GM19351 (cell line): ENCODE measurements around the gene SHISA9.

Source experiments
- ATAC-seq: cut with Tn5 transposase; IDR thresholded peaks from one replicate; pipeline ENCODE4 v1.9.1; 2021; ENCODE audit warnings: mild to moderate bottlenecking, moderate library complexity; ENCODE audit not compliant: unreplicated experiment

Gene SHISA9

DNA sequence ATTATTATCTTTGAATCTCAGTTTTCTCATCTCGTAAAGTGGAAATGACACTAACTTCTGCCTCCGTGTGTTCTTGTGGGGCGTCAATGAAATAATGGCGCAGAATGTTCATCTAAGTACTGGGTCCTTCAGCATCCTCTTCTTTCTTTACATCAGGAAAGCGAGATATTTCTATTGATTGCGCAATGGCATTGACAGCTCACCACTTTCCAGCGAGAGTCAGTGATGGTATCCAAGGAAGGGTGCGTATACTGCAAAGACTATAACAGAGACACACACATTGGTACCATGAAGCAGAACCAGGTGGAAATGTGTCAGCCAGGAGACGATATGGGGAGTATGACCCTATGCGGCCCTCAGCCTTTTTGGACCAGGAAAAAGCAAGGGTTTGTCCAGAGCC, 162.1 kb downstream of the SHISA9 start:
- ATAC-seq, result no peak

DNA sequence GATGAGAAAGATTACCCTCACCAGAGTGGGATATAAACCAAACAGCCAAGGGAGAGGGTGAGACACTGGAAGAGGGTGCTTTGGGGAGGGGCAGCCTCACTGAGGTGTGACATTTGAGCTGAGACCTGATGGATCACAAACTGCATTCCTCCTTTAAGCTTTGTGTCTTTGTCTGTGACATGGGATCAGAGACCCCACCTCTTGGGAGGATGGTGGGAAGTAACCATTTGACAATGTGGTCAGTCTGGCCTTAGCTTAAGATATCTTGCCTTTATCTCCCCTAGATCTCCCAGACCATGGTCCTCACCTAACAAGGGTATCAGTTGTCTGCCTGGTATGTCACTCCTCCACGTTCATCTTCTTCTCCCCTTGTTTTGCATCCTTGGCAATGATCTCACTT, 163.4 kb downstream of the SHISA9 start:
- no peak for ATAC-seq

DNA sequence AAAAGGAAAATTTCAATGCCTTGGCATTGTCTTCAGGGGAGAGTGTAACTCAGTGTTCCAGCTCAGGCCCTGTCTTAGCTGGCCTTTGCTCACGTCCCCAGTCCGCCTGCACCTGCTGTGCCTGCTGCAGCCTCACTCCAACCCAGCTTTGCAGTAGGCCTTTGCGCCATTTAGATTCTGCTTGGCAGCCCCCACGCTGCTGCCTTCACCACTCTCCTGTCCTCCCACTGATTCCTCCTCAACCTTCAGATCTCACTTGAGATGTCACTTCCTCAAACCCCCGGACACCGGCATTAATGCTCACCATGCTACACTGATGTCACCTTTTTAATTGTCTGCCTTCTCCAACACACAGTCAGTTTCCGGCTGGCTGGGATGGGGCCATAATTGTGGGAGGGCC, 166.2 kb downstream of the SHISA9 start:
- ATAC-seq, result no peak

DNA sequence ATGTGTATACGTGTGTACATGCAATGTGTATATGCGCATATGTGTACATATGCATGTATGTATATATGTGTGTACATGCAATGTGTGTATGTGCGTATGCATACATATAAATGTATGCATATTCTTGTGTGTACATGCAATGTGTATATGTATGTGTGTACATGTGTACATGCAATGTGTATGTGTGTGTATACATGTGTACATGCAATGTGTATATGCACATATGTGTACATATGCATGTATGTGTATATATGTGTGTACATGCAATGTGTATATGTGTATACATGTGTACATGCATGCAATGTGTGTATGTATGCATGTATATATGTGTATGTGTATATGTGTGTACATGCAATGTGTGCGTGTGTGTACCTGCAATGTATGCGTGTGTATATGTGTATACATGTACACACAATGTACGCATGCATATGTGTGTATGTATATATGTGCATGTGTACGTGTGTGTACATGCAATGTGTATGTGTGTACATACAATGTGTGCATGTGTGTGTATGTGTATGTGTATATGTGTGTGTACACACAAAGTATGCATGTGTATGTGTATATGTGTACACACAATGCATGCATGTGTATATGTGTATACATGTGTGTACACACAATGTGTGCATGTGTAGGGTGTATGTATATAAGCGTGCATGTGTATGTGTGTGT, 167.7 kb downstream of the SHISA9 start:
- no peak for ATAC-seq

DNA sequence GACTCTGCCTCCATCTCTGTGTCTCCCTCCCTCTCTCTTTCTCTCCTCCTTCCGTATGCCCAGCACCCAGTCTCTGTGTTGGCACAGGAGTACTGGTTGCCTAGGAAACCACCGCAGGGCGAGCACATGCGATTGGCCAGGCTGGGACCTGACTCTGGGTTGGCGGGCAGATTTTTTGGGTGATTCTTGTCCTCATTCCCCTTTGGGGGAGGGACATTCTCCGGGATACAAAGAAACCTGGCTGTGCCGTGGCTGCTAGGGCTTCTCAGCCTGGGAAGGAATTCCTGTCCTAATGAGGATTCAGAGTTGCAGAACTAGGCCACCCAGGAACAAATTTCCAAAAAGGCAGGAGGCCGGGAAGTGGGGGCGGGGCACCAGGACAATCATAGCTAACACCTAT, 168.9 kb downstream of the SHISA9 start:
- ATAC-seq, result no peak

DNA sequence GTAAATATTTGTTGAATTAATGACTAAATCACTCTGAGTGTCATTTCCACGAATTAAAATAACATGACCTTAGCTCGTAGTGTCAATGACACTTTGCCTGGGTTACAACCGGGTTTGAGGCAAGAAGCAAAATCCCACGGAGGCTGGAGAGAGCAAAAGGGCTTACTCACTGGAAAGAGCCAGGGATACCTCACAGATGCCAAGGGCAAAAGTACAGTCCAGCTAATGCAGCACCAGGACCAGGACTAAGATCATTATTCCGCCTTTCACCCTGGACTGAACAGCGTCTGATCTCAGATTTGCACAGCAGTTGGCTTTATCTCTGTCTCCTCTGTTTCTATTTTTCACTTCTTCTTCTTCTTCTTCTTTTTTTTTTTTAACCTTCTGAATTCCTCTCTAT, 175.5 kb downstream of the SHISA9 start:
- no peak for ATAC-seq

DNA sequence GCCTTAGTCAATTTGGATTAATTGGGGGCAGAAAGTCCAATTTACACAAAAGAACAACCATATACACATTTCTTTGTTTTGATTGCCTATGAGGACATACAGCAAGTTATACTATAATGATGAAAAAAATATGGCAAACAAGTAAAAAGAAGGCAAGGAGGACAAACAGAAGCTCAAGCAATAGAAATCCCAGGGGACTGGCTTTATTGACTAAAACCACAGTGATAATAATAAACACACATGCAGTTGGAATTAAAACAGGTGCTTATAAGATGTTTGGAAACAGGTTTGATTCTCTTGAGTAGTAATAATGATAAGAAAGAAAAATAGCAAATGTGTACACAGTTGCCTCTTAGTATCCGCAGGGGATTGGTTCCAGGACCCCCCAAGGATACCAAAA, 176.4 kb downstream of the SHISA9 start:
- ATAC-seq, result no peak

DNA sequence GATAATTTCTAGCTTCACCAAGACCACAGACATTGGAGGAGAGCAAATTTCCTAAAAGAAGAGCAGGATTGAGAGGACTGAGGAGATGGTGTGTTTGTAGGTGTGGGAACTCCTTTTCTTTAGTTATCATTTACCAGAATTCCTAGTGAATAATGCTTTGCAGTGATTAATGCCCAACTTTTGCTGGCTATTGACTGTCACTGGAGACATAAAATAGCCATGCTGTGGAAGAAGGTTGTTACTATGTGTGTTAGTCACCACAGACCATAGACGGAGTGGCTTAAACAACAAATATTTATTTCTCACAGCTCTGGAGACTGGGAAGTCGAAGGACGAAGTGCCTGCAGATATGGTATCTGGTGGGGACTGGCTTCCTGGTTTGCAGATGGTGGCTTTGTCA, 179.1 kb downstream of the SHISA9 start:
- ATAC-seq, result no peak

DNA sequence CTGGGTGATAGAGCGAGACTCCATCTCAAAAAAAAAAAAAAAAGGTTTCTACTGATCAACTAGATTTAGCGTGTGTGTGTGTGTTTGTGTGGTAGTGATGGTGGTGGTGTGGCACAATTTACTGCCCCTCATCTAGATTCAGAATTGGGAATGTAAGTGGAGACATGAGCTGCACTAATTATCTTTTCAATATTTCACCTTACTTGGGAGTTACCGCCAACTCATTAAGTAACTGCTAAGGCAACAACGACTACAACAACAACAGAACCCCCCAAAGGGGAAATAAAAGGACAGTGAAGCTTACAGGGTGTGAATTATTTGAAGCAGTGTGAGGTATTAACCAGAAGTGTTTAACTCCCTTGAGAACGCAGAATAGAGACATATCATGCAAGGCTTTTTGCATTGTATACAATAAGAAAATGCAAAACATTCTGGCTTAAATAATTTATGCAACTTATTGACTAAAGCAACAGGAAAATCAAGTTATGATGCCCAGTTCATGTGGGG, 180.5 kb downstream of the SHISA9 start:
- no peak for ATAC-seq

DNA sequence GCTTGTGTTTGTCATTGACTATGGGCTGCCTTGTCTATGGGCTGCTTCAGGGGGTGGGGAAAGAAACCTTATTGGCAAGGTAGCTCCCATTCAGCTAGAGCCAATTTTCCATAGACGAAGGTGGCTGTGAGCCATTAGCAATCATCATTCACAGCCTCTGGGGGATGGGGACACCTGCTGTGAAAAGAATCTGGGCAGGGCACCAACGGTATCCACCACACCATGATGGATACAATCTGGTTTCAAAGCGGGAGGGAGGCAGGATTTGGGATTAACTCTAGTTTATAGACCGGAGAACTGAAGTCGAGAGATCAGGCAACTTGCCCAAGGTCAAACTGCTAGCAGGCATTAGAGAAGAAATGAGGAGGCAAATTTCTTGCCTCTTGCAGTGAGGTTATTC, 182.3 kb downstream of the SHISA9 start:
- ATAC-seq, result no peak

DNA sequence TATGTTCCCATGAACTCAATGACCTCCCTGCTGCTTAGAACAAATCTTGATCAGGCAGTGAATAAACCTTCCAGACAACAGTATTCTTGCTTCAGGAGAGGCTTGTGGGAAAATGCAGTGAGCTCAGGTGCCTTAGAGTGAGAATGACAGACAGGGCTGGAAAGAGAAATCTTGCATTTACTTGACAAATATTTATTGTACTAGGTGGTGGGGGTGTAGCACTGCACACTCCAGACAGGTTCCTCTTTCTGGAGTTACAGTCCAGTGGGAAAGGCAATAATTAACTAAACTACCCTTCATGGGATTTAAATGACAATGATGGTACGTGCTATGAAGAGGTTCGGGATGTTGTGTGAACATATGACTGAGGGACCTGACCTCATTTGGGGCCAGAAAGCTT, 182.9 kb downstream of the SHISA9 start:
- ATAC-seq, result no peak

DNA sequence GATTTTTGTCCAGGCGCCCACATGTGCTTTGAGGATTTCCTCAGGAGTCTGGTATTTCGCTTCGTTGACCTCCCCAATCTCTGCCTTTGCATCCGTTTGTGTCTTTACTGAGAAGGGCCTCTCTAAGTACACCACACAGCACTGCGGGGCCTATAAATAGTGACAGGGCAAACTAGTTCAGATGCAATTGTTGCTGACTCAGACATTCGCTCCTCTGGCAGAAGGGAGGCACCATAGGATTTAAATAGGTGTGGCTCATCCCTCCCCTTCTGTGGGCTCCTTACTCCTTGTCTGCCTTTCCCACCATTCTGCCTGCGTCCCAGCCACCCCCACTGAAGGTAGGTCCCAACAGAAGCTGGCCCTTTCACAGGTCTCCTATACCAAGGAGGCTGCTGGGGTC, 192.3 kb downstream of the SHISA9 start:
- ATAC-seq, result no peak

DNA sequence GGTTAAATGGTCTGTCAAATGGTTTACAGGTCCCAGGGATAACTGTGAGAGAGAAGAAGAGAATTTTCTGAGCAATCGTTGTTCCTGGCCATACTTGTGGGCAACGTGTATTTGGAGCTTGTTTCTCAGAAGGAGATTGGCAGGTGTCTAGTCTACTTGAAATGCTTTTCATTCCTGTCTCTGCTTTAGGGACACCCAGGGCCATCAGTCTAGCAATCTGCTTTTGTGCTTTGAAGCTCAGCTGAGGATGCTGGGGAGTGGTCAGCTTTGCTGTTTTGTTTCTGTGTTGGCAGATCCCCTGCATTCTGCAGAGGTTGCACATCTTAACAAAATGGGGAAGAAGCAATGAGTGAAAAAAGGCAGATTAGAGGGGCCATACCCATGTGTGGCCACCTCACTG, 193.7 kb downstream of the SHISA9 start:
- no peak for ATAC-seq

DNA sequence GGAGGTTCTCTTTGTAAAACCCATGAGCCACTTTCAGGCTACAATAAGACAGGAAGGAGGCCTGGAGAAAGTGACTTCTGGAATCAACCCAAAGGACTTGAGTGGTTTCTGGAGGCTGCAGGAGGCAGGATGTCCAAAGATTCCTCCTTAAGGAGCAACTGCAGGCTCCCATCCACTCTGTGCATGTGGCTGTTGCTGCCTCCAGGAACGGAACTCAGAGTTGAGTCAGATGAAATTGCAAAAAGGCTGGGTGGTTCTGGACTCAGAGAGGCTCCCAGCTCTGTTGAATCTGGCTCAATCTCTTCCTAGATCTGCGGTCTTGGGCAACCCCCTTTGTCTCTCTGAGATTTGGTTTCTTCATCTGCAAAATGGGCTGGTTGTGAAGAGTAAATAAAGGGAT, 197.1 kb downstream of the SHISA9 start:
- ATAC-seq, result no peak

DNA sequence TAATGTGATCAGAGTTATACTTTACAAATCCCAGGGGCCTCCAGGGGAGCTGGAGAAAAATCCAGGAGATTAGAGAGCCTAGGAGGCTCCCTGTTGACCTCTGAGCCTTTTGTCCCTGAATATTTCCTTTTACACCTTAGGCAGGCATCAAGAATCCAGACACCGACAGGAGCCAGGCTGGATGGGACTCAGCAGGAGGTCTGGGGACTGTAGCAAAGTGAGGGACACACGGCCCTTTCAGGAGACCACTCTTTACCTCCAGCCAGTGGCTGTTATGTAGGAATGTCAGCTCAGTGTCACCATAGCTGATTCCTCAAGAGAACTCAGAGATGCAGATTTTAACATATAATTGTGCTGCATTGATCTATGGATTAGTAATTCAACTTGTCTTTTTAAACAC, 198.4 kb downstream of the SHISA9 start:
- ATAC-seq, result no peak

DNA sequence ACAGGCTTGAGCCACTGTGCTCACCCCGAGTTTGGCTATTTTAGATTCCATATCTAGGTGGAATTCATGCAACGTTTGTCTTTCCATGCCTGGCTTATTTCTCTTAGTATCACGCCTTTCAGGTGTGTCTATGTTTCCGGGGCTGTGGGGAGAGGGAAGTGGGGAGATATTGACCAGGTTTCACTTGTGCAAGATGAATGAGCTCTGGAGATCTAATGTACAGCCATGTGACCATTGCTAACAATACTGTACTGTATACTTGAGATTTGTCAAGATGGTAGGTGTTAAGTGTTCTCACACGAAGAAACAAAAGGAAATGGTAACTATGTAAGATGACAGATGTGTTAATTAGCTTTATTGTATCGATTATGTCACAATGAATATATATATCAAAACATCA, 199.6 kb downstream of the SHISA9 start:
- ATAC-seq, result no peak

DNA sequence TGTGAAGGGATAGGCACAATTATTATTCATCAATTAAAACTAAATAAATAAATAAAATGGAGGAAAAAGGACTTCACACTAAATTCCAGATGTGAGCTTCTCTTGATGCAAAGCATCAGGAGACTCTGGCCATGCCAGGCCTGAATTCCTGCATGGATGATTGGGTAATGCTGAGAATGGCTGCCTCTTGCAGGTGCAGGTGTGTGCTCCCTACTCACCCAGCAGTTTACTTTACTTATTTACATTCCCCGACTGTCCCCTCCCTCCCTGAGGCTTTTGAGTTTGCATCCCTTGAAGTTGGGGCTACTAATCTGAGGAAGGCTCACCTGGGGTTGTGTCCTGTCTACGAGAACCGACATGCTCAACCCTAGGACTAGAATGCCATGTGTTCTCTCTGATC, 200.4 kb downstream of the SHISA9 start:
- no peak for ATAC-seq

DNA sequence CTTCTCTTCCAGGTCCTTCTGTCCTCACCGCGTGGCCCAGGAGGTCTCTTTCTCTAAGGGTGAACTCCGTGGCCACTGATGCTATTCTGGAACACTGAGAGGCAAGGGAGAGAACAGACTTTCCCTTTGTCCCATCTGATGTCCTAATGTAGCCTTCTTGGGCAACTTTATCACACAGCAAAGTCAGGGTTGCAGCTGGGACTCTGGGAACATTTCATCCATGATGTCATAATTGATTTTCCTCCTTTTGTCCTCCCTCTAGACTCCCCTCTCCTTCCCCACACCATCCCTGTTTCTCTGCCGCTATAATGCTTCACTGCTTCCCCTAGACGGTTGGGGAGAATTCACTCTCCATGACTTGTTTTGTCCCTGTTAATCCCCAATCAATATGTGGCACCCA, 201.0 kb downstream of the SHISA9 start:
- no peak for ATAC-seq

DNA sequence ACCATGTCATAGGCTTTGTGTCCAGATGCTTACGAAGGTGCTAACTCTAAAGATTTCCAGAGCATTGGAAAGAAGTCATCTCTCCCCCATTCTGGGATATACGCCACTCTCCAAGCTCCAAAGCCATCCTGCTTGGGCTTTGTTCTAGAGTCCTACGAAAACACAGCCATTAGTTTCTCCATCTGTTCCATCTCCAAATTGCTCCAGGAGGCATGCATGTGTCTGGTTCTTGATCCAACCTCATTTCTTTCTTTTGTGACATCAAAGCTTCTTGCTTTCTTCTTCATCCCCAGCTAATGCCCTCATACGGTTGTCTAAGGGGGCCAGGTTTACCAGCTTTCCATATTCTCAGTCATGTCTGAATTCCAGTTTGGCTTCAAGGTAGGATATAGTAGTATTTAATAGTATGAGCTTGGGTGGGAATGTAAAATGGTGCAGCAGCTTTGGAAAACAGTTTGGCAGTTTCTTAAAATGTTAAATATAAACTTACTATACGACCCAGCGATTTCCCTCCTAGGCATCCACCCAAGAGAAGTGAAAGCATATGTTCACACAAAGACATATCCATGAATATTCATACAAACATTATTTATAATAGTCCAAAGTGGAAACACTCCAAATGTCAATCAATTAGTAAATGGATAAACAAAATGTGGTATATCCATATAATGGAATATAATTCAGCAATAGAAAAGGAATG, 202.6 kb downstream of the SHISA9 start:
- no peak for ATAC-seq

DNA sequence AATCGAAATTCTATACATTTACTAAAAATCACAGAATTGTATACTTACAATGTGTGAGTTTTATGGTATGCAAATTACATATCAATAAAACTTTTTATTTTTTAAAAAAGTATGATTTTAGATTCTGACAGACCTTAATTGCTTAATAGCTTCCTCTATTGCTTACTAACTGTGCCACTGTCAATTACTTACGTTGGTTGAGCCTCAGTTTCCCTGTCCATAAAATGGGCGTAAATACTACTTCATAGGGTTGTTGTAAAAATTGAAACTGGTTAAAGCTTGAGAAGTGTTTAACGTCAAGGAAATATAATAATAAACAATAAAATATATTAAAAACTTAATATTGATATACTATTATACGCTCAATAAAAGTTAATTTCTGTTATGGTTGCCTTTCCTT, 203.4 kb downstream of the SHISA9 start:
- ATAC-seq, result no peak

DNA sequence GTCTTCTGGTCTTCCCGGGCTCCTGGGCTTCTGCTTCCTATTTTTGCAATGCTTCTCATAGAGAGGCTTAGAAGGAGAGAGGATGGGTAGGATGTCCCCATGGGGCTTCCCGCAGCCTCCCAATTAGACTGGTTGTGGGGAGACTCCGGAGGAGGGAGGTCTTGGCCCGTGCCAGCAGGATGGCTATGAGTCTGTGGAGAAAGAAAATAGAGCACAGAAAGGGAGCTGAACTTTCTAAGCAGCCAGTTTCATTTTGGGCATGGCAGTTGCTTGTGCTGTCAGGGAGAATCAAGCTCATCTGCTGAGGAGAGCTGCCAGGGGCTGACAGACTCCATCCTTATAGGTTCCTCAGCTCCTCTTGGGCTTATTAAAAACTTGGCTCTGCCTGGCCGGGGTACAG, 204.0 kb downstream of the SHISA9 start:
- ATAC-seq, result no peak

DNA sequence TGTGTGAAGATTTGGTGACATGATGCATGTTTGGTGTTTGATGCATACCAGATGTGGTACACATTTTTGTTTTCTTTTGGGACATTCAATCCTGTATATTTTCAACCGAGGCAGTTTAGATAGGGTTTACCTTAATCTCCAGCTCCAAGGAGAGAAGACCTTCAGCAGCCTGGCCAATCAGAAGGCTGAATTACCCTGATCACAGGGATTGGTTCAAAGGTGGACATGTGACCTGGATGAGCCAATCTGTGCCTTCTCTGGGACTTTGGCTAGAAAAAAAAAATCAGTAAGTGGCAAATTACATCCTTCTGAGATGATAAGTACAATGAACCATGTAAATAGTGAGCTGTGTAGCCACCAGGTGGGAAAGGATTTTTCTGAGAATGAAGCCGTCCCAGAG, 205.1 kb downstream of the SHISA9 start:
- ATAC-seq, result no peak

DNA sequence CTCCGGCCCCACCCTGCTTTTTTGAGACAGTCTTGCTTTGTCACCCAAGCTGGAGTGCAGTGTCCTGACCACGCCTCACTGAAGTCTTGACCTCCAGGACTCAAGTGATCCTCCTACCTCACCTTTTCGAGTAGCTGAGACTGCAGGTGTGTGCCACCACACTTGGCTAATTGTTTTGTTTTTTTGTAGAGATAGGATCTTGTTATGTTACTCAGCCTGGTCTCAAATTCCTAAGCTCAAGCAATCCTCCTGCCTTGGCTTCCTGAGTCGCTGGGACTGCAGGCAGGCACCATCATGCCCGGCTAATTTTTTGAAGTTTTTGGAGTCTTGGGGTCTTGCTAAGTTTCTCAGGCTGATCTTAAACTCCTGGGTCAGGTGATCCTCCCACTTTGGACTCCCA, 206.7 kb downstream of the SHISA9 start:
- ATAC-seq, result no peak
